Natural killer cell (primary cell): Measurements from ENCODE around the gene AGXT. TPM values are rescaled to one million over a fixed set of nuclear protein-coding genes. Genes with fewer than 3 reads are reported as not detected.

ENCODE experiments used
- ATAC-seq, 3 donors: fragments of 150-1000 bp in 2 of 3; fragments of 200-7000 bp in 1 of 3; cut with Tn5 transposase; 1 replicate in 1 of 3; 2 replicates in 2 of 3; pipeline ENCODE4 v1.10.0; 2021; ENCODE audit warnings: mild to moderate bottlenecking in 2 of 3, moderate library complexity in 2 of 3
- DNase-seq, 2 donors: peaks; one replicate each; pipeline versions ENCODE4 v3.0.0 to v3.0.0-alpha.2; 2013 to 2021; ENCODE audit warnings: mixed read lengths in 1 of 2
- H3K27ac ChIP-seq: one replicate; pipeline ENCODE4 v1.5.1; 2013; ENCODE audit warnings: mild to moderate bottlenecking, low read length
- H3K27me3 ChIP-seq: one replicate; pipeline ENCODE4 v1.6.1; 2013; ENCODE audit warnings: low read length; ENCODE audit not compliant: control insufficient read depth, insufficient read depth
- H3K36me3 ChIP-seq: one replicate; pipeline ENCODE4 v1.6.1; 2013; ENCODE audit warnings: low read length; ENCODE audit not compliant: control insufficient read depth, insufficient read depth
- H3K4me1 ChIP-seq: one replicate; pipeline ENCODE4 v1.6.1; 2013; ENCODE audit warnings: low read length; ENCODE audit not compliant: control insufficient read depth, insufficient read depth
- H3K4me3 ChIP-seq: one replicate; pipeline ENCODE4 v1.5.1; 2013; ENCODE audit warnings: low read length
- H3K9me3 ChIP-seq: one replicate; pipeline ENCODE4 v1.6.1; 2013; ENCODE audit warnings: low read length; ENCODE audit not compliant: control insufficient read depth, insufficient read depth
- H3K27ac Mint-ChIP-seq, 2 donors: one replicate each; pipeline ENCODE4 v1.8.0; 2022; ENCODE audit warnings: mild to moderate bottlenecking in 2 of 2, mixed read lengths in 2 of 2, moderate library complexity in 1 of 2
- H3K27me3 Mint-ChIP-seq, 2 donors: one replicate each; pipeline ENCODE4 v1.8.0; 2022; ENCODE audit warnings: low read depth in 2 of 2, mixed read lengths in 2 of 2
- H3K36me3 Mint-ChIP-seq: one replicate; pipeline ENCODE4 v1.8.0; 2022; ENCODE audit warnings: mixed read lengths
- H3K4me1 Mint-ChIP-seq, 2 donors: one replicate each; pipeline ENCODE4 v1.8.0; 2022; ENCODE audit warnings: mixed read lengths in 2 of 2
- H3K4me3 Mint-ChIP-seq: one replicate; pipeline ENCODE4 v1.8.0; 2022; ENCODE audit warnings: mild to moderate bottlenecking, moderate library complexity, mixed read lengths
- H3K9me3 Mint-ChIP-seq, 2 donors: one replicate each; pipeline ENCODE4 v1.8.0; 2022; ENCODE audit warnings: mixed read lengths in 2 of 2
- CTCF ChIP-seq: fragments of 200-600 bp; IDR thresholded peaks from one replicate; pipeline ENCODE4 v1.8.0; 2022; ENCODE audit warnings: antibody characterized with exemption
- WGBS: methylation state at CpG from one replicate; pipeline ENCODE4 v1.1.7; 2013; ENCODE audit warnings: missing lambda C conversion rate; ENCODE audit not compliant: insufficient coverage; 5-methylcytosine and 5-hydroxymethylcytosine counted together
- intact Hi-C: fragments of 100-400 bp; cut with micrococcal nuclease; formaldehyde crosslinking; loops from one replicate; pipeline ENCODE4 v1.14.2; 2022
- total RNA-seq, 4 donors: library from RNA; stranded (reverse); fragments of 120-200 nt in 1 of 4; gene quantifications; one replicate each; pipeline versions ENCODE4 v1.2.3 to v1.2.4, GENCODE V29; 2013 to 2022

The AGXT gene
- total RNA-seq, 3 donors from 2014 or later (not counting 1 experiment from before 2014, with no cell fraction given): not detected

GRCh38 chr2:240909216-240909974 lies 40.8 kb downstream of the AGXT start:
- DNase-seq: no peak
- 84% methylated on average over 17 of the region's 17 CpGs for WGBS

GRCh38 chr2:240911641-240912265 lies 43.1 kb downstream of the AGXT start:
- Histone ChIP-seq H3K9me3 (no peaks in the 10 kb centered on the region), H3K4me1 (no peaks in the 10 kb centered on the region), H3K27ac (no peak overlapping the region), H3K36me3 (no peaks in the 10 kb centered on the region), H3K27me3 (peaks cover 2% of the 10 kb centered on the region), H3K4me3 (no peak overlapping the region)
- Mint-ChIP-seq H3K36me3 (no peaks in the 10 kb centered on the region), H3K27ac (no peak overlapping the region), H3K27me3 (peaks cover 0 to 6% of the 10 kb centered on the region in 2 donors), H3K4me3 (no peak overlapping the region), H3K4me1 (no peaks in the 10 kb centered on the region), H3K9me3 (no peaks in the 10 kb centered on the region)
- intact Hi-C loops: no loop called here
- DNase-seq: no peak
- WGBS: 71% methylated on average over 19 of the region's 20 CpGs
- ATAC-seq: no peak
- TF ChIP-seq CTCF: no peak

More at GRCh38 chr2:240909216-240909974, 40.8 kb downstream of the AGXT start:
- H3K27me3 Mint-ChIP-seq: peaks cover 0 to 4% of the 10 kb centered on the region in 2 donors
- no peaks in the 10 kb centered on the region for H3K36me3 ChIP-seq
- H3K36me3 Mint-ChIP-seq: no peaks in the 10 kb centered on the region
- no peaks in the 10 kb centered on the region for H3K27me3 ChIP-seq
- H3K9me3 ChIP-seq: no peaks in the 10 kb centered on the region
- intact Hi-C loops: no loop called here
- ATAC-seq: no peak
- H3K4me3 Mint-ChIP-seq: no peak overlapping the region
- TF ChIP-seq CTCF: no peak
- H3K4me3 ChIP-seq: no peak overlapping the region
- H3K9me3 Mint-ChIP-seq: no peaks in the 10 kb centered on the region
- H3K27ac Mint-ChIP-seq: no peak overlapping the region
- no peak overlapping the region for H3K27ac ChIP-seq
- no peaks in the 10 kb centered on the region for H3K4me1 ChIP-seq
- H3K4me1 Mint-ChIP-seq: no peaks in the 10 kb centered on the region

- no peak for ATAC-seq
These were observed 44.5 kb downstream of the AGXT start for GRCh38 chr2:240912878-240913809.

More at GRCh38 chr2:240912878-240913809, 44.5 kb downstream of the AGXT start:
- H3K27me3 ChIP-seq: peaks cover 2% of the 10 kb centered on the region
- Mint-ChIP-seq H3K4me1 (no peaks in the 10 kb centered on the region), H3K4me3 (no peak overlapping the region), H3K27me3 (peaks cover 0 to 6% of the 10 kb centered on the region in 2 donors), H3K9me3 (no peaks in the 10 kb centered on the region), H3K36me3 (no peaks in the 10 kb centered on the region), H3K27ac (no peak overlapping the region)
- no peak for TF ChIP-seq CTCF
- no peaks in the 10 kb centered on the region for H3K9me3 ChIP-seq
- no peaks in the 10 kb centered on the region for H3K36me3 ChIP-seq
- DNase-seq: no peak
- 84% methylated on average over 19 of the region's 21 CpGs for WGBS
- no peak overlapping the region for H3K27ac ChIP-seq
- H3K4me1 ChIP-seq: no peaks in the 10 kb centered on the region
- no peak overlapping the region for H3K4me3 ChIP-seq
- intact Hi-C loops: no loop called here
